AG09309 (cell line): ENCODE data around the gene FAM219B.

Source experiments
- DNase-seq: peaks from one replicate; pipeline ENCODE4 v3.0.0-alpha.2; 2010; ENCODE audit warnings: low read depth
- H3K4me3 ChIP-seq: 2 replicates; pipeline ENCODE4 v1.5.1; 2011; ENCODE audit warnings: mild to moderate bottlenecking, low read depth, low read length, moderate library complexity; ENCODE audit not compliant: control insufficient read depth
- CTCF ChIP-seq: IDR thresholded peaks from 2 replicates; pipeline ENCODE4 v1.5.1; 2011; ENCODE audit warnings: mild to moderate bottlenecking, low read depth, low read length, inconsistent platforms; ENCODE audit not compliant: insufficient read depth, control insufficient read depth; ENCODE audit errors: missing control alignments

The FAM219B gene, protein sequence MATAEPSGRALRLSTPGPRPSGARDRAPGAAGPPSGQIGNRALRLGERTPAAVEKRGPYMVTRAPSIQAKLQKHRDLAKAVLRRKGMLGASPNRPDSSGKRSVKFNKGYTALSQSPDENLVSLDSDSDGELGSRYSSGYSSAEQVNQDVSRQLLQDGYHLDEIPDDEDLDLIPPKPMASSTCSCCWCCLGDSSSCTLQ

GRCh38 chr15:74906450-74907162 lies at the start of gene FAM219B:
Gene FAM219B (minus strand): TSS chr15:74906851. CDS start chr15:74906800, 51 bp downstream.
- H3K4me3 ChIP-seq: peak within 1 kb of the TSS; percentile 96
- TF ChIP-seq CTCF: no peak

DNA sequence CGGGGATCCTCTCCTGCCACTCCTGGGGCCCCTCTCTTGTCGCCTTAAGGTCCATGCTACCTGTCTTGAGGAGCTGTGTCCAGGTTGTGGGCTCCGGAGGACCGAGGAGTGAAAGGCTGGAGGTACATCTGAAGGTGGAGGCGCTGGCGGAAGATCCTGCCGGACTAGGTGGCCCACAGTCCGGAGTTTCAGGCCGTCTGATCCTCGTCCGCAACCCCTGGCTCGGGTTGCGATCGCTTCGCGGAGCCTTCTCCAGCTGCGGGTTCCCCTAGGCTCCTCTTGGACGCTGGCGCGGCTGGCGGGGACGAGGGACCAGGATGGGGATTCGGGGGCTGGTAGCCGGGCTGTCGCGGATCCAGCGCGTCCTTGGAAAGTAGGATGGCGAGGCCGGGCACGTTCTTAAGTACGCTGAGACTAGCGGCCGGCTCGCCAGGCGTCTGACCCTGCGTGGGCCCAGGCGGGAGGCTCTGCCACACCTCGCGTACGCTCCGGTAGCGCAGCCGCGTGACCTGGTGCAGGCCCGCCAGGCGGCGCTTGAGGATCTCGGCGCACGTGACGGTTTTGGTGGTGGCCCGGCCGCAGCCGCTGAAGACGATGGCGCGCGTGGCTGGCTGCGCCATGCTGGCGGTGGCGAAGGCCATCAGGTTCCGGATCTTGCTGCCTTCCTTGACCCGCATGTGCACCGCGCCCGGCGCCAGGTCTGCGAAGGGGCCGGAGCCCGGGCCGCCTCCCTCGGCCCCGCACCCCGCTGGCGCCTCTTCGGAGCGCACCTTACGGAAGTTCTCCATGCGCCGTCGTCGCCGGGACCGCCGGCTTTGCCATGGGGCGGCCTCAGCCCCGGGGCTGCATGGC lies 49.4 kb upstream of the FAM219B start:
- TF ChIP-seq CTCF: peak; percentile 34
- DNase-seq: no peak
- peak overlapping the region; percentile 18 for H3K4me3 ChIP-seq

More at GRCh38 chr15:74906450-74907162, at the start of gene FAM219B:
- DNase-seq: peak; percentile 42

GRCh38 chr15:74955017-74955416 lies 48.4 kb upstream of the FAM219B start:
- no peak for TF ChIP-seq CTCF
- no peak overlapping the region; the same call in 1 of the 2 replicates for H3K4me3 ChIP-seq
- no peak for DNase-seq

GRCh38 chr15:74954515-74954914 lies 47.9 kb upstream of the FAM219B start:
- TF ChIP-seq CTCF: no peak
- no peak overlapping the region; the same call in 1 of the 2 replicates for H3K4me3 ChIP-seq
- peak; percentile 38 for DNase-seq

DNA sequence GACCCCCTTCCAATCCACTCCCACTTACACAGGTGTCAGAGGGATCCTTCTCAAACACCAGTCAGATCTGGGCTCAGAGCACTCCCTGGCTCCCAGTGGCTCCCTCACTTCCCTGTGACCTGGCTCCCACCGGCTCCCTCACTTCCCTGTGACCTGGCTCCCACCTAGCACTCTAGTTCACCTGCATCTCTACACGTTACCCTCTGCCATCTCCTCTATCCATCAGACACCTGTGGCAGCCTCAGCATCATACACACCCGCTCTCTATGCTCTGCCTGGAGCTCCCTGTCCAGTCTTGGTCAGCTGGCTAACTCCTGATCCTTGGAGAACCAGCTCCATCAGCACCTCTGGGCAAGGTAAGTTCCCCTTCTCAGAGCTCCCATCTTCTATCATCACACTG lies 44.4 kb upstream of the FAM219B start:
- no peak for DNase-seq
- TF ChIP-seq CTCF: no peak
- no peak overlapping the region for H3K4me3 ChIP-seq

DNA sequence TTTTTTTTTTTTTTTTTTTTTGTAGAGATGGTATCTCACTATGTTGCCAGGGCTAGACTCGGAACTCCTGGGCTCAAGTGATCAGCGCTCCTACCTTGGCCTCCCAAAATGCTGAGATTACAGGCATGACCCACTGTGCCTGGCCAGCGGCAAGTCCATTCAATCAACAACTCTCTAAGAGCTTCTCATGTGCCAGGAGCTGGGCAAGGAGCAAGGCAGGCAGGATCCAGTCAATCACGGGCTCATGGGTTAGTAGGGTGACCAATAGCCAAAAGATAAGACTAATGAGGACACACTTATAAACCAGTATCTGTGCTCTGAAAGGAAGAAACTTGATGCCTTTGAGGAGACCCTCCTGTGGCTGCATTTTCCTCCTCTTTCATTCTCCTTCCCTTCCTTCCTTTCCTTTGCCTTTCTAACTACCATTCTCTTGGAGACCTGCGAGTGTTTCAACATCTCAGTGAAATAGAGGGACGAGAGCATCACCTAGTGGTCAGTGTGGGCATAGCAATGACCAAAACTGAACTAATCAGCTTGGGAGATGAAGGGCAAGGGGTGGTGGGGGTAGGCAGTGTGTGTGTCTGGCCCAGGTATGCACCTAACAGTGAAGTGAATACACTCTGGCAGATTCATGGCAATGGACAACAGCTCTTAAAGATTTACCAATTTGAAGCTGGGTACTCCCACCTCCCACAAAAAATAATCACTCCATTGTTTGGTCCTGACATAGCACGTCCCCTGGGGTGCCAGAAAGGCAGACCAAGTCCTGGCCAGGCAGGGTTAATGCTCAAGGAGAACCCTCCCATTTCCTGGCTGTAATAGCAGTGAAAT lies 43.6 kb upstream of the FAM219B start:
- DNase-seq: no peak
- H3K4me3 ChIP-seq: no peak overlapping the region
- TF ChIP-seq CTCF: peak; percentile 98
